Cortex of kidney (tissue), 1 donor: Measurements from ENCODE around the gene CHRM4.
"Not testable (repeated sequence)": the region's sequence is repeated elsewhere in the genome, so short reads cannot be mapped to it uniquely, and the experiment has no call there.

Experiments used
- DNase-seq: peaks from one replicate; lab custom pipeline; 2025; lab: John Stamatoyannopoulos, UW

The CHRM4 gene

DNA sequence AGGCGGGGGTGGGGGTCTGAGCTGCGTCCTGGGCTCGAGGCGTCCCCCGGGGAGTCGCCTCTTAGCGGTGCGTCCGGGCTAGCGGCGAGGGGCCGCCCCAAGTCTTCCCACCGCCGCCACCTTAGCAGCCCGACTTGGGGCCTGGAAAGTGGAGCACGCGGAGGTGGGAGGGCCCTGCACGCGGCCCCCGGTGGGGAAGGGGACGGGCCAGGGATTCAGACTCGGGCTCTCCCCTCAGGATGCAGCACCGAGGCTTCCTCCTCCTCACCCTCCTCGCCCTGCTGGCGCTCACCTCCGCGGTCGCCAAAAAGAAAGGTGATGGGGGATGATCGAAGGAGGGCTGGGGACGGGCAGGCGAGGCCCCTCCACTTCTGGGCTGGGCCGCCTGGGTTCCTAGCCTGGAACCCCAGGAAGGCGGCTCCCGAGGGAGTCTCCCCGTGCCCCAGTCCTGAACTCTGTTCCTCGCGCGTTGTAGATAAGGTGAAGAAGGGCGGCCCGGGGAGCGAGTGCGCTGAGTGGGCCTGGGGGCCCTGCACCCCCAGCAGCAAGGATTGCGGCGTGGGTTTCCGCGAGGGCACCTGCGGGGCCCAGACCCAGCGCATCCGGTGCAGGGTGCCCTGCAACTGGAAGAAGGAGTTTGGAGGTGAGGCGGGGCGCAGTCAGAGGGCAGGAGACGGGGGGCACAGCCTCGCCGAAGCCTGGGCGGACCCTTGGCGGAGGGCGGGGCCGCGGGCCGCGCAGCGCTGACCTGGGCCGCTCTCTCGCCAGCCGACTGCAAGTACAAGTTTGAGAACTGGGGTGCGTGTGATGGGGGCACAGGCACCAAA, 9.5 kb downstream of the CHRM4 start:
- no peak for DNase-seq

DNA sequence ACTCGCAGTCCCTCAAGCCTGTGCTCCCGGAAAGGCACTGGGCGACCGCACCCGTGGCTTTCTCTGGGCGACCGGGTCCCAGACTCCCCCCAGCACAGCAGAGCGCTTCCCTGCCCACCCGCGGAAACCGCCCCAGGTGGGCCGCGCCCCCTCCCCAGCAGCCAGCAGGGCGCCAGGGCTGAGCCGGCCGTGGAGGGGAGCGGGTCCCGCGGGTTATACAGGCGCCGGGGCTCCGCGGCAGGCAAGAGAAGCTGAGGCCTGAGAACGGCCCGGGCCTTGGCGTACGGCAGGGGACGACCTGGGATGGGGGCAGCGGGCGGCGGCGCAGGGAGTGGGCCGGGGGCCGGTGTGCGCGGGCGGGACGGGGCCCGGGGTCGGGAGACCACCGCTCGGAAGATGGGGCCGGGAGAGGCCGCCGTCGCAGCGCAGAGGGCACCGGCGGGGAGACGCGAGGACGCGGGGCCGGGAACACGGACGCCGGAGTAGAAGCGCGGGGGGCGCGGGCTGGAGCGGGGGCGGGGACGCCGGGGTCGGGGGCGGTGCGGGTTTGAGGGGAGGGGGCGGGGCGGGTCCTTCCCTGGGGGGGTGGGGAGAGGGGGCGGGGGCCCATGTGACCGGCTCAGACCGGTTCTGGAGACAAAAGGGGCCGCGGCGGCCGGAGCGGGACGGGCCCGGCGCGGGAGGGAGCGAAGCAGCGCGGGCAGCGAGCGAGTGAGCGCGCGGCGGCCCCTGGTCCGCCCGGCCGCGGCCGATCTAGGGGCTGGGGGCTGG, 10.3 kb downstream of the CHRM4 start, which contains the start of gene MDK:
MDK (plus strand) TSS at position 622 of the 771 bp plus-strand sequence. CDS start 389 bp downstream, outside the sequence.
- no peak for DNase-seq

DNA sequence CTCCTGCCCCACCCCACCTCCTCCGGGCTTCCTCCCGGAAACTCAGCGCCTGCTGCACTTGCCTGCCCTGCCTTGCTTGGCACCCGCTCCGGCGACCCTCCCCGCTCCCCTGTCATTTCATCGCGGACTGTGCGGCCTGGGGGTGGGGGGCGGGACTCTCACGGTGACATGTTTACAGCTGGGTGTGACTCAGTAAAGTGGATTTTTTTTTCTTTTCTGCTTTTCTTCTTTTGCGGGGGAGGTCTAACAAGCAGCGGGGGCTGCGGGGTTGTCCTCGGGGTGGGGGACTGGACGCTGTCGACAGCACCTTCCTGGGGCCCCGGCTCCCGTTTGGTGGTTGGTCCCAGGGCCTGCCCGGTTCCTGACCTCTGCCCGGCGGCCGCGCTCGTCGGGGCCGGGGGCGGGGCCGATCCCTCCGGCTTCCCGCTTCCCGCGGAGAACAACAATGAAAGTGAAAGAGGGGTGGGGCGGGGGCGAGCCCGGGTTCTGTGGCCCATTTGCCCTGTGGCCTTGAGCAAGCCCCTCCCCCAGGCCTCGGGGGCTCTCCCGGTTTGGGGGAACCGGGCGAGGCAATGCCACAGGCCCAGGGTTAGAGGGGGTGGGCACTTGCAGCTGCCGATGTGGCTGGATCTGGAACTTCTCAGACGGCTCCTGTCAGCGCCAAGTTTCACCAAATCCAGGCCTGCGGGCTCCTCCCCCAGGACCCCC, 11.1 kb downstream of the CHRM4 start:
- no peak for DNase-seq

DNA sequence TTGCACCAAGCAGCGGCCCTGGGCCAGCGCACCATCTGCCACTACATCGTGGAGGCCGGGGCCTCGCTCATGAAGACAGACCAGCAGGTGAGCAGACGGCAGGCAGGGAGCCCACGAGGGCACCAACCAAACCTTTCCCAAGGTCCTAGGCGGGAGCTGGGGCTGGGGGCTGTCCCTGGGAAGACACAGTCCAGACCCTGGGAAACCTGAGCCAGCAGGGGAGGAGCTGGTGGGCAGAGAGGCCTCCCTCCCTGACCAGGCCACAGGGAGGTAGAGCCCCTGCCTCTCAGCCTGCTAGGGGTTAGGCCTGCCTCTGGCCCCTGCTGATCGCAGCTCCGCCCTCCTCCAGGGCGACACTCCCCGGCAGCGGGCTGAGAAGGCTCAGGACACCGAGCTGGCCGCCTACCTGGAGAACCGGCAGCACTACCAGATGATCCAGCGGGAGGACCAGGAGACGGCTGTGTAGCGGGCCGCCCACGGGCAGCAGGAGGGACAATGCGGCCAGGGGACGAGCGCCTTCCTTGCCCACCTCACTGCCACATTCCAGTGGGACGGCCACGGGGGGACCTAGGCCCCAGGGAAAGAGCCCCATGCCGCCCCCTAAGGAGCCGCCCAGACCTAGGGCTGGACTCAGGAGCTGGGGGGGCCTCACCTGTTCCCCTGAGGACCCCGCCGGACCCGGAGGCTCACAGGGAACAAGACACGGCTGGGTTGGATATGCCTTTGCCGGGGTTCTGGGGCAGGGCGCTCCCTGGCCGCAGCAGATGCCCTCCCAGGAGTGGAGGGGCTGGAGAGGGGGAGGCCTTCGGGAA, 11.9 kb downstream of the CHRM4 start:
- not testable (repeated sequence) for DNase-seq

DNA sequence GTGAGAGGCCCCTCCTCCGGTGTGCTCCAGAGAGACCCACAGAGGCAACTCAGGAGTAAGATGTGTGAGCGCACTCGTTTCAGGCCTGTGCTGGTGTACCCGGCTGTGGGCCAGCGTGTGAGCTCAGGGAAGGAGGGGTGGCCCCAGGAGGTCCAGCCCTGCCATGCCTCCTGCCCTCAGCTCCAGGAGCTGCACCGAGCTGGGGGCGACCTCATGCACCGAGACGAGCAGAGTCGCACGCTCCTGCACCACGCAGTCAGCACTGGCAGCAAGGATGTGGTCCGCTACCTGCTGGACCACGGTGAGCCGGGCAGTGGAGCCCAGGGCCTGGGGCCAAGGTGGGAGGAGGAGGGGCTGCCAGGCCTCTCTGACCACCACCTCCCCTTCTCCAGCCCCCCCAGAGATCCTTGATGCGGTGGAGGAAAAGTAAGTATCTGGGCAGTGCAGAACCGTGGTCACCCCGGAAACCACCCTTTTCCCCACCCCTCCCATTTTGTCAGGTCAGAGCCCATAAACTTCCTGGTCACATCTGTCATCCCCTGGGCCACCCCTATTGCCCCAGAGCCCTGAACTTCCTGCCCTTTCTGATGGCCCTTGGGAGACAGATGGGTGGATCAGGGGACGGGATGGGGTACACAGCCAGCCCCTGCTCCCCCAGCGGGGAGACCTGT, 12.6 kb downstream of the CHRM4 start:
- no peak for DNase-seq

DNA sequence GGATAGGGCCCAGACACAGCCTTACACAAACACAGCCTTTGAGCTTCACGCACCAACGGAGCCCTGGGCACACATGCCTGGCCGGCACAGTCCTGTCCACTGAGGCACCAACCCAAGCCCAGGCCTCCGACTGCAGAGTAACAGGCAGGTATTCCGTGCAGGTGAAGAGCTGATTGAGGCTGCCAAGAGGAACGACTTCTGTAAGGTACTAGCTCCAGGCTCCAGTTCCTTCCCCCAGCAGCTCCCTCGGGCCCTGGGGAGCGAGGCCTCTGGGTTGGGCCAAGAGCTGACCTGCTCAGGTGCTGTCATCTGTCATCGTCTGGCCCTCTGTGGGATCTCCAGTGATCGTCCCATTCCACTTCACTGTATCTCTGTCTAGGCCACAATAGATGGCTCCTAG, 13.3 kb downstream of the CHRM4 start:
- no peak for DNase-seq

DNA sequence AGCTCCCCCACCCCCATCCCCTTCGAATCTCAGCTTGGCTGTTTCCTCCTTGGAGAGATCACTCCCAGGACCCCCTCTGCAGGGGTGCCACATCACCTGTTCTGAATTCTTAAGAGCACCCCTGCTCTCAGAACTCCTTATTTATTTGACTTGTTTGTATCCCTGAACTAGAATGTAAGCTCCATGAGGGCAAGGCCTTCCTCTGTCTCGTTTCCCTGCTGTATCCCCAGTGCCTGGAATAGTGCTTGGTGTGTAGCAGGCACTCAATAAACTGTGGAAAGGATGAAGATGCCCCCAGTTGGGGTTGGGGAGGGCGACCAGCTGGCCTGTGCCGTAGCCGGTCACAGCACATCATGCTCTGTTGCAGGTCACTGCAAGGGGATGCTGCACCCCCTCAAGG, 13.7 kb downstream of the CHRM4 start:
- DNase-seq = no peak

DNA sequence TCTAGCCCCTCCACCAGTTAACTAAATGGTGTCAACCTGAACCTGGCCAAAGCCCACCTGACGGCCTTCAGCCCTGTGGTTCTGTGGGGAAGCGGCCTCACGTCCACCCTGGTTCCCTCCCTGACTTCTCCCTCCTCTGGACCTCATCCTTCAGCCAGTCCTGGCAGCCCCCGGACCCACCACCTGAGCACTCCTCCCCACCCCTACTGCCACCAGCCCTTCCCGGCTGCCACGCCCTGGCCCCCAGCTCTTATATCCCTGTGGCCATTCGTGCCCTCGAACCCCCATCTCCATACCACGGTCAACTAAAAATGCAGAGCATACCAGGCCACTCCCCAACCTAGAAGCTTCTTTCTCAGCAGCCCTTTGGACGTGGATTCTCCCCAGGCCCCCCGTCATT, 14.3 kb downstream of the CHRM4 start:
- no peak for DNase-seq

DNA sequence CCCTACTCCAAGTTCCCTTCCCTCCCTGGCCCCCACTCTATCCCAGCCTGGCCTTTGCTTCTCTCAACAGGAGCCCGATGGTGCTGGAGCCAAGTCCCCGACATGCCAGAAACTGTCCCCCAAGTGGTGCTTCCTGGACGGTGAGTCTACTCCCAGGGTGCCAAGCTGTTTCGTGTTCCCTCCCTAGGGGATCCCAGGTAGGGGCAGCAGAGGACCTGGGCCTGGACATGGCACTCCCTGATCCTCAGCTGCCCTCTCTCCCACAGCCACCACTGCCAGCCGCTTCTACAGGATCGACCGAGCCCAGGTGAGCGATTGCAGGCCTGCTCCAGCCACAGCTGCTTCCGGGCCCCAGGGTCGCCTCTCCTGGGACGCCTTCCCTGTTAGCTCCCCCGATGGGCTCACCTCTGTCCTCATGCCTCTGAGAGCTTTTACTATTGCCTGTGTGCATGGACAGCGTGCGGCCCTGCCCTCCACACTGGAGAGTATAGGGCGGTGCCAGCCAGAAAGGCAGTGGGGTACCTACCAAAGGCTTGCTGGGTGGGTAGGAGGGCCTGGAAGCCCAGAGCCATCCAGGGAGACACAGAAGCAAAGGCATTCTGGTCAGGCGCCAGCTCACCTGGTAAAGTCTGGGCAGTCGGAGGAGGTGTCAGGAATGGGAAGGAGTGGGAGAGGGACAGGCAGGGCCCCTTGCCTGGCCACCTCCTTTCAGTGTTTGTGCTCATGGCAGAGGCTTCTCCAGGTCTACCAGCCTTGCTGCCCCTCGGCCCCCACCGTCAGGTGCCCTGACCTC, 15.1 kb downstream of the CHRM4 start:
- DNase-seq = no peak

DNA sequence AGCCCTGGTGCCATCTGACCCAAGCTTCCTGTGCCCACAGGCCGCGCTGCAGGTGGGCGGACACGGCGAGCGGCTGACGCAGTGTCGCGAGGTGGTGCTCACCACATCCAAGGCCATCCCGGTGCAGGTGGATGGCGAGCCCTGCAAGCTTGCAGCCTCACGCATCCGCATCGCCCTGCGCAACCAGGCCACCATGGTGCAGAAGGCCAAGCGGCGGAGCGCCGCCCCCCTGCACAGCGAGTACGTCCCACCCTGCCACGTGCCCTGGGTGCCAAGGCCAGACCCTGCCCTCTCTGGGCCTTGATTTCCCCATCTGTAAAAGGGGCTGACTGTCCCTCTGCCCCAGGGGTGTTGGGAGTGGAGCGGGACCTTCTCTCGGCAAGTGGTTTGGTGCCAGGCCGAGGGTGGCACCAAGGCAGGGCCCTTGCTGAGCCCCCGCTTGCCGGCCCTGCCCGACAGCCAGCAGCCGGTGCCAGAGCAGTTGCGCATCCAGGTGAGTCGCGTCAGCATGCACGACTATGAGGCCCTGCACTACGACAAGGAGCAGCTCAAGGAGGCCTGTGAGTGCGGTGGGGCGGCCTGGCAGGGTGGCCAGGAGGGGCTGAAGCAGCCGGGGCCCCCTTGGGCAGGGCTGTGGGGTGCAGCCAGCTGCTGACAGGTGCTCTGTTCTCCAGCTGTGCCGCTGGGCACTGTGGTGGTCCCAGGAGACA, 16.0 kb downstream of the CHRM4 start:
- DNase-seq = no peak

DNA sequence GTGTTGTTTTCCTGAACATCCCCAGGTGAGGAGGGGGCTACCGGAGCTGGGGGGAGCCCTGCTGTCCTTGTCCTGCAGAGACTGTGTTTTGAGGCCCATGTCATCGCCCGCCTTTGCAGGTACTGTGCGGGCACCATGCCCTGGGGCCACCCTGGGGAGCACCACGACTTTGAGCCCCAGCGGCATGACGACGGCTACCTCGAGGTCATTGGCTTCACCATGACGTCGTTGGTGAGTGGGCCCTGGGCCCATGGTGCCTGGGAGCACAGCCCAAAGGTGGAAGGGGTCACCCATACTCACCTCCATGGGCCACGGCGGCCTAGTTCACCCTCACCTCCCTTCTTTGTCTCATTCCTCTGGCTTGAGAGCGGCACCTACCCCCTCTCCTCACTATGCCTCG, 16.8 kb downstream of the CHRM4 start:
- no peak for DNase-seq

DNA sequence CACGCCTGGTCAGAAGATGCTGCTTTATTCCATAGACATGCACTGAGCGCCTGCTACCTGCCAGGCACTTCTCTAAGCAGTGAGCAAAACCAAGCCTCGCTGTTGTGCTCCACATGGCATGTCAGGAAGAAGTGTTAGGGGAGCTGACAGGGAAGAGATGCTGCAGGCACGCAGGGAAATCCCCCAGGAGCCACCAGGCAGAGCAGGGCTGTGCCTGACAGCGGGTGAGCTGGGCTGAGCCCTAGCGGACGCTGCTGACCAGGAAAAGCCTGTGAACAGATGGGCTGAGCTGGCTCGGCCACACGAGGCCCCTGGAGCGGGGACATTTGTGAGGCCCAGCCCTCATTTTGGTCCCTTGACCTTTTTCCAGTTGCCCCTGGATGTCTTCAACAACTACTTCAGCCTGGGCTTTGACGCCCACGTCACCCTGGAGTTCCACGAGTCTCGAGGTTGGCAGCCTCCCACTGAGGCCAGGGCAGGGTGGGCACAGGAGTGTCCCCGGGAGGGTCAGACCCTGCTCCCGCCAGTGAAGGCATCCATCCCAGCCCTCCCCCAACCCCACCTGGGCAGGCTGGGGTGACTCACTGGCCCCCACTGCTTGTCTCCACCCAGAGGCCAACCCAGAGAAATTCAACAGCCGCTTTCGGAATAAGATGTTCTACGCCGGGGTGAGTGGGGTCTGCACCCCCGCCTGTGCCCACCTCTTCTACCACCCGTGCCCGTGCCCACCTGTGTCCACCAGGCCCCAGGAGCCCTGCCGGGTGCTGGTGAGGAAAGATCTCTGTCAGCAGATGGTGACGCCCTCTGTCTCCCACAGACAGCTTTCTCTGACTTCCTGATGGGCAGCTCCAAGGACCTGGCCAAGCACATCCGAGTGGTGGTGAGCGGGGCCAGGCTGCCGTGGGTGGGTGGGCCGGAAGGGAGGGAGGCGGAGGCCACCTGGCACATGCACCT, 17.5 kb downstream of the CHRM4 start:
- no peak for DNase-seq

DNA sequence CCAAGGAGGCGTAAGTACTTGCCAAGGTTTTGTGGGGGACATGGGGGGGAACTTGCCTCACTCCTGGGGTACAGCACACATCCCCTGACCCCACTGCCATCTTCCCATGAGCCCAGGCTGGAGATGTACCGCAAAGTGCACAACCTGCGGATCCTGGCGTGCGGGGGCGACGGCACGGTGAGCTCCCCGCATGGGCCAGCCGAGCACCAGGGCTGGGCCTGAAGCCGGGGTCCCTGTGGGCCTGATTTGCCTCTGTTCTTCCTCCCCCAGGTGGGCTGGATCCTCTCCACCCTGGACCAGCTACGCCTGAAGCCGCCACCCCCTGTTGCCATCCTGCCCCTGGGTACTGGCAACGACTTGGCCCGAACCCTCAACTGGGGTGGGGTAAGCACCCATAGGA, 19.1 kb downstream of the CHRM4 start:
- not testable (repeated sequence) for DNase-seq

DNA sequence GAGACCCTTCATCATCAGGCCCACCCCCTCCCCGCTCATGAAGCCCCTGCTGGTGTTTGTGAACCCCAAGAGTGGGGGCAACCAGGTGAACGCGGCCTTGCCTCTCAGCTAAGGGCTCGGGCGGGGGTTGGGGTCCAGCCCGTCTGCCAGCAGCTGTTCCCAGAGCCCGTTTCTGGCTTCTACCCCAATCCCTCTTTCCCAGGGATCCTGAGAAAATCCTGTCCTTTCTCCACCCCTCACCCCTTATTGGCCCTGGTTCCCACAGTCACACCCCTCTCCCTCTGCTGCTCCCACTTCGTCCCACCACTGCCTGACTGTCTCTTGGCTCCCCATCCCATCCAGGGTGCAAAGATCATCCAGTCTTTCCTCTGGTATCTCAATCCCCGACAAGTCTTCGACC, 19.5 kb downstream of the CHRM4 start:
- DNase-seq = no peak

DNA sequence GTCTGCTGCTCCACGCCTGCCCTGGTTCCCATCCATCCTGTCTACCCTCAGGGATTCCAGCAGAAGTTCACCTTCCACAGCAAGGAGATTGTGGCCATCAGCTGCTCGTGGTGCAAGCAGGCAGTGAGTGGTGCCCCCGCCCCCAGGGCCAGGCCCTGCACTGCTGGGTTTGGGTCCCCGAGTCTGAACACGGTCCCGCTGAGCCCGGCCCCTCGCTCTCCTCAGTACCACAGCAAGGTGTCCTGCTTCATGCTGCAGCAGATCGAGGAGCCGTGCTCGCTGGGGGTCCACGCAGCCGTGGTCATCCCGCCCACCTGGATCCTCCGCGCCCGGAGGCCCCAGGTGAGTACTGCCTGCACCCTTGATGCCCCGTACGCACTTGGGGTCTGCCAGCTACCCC, 20.3 kb downstream of the CHRM4 start:
- not testable (repeated sequence) for DNase-seq

DNA sequence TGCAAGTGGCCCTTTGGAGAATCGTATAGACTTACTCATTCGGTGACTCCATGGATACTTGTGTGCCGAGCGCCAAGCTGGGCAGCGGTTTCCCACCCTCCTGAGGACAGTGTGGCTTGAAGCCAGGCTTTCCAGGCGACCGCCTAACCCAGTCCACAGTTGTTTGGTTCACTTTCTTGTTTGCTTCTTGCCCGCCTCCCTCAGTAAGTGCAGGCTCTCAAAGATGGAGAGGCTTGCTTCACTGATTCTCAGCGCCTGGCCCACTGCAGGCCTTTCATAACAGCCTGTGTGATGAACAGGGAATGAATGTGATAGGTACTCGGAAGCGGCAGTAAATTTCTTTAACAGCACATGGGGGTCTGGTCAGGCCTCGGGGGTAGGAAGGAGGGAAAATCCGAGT, 21.3 kb downstream of the CHRM4 start:
- DNase-seq = no peak

DNA sequence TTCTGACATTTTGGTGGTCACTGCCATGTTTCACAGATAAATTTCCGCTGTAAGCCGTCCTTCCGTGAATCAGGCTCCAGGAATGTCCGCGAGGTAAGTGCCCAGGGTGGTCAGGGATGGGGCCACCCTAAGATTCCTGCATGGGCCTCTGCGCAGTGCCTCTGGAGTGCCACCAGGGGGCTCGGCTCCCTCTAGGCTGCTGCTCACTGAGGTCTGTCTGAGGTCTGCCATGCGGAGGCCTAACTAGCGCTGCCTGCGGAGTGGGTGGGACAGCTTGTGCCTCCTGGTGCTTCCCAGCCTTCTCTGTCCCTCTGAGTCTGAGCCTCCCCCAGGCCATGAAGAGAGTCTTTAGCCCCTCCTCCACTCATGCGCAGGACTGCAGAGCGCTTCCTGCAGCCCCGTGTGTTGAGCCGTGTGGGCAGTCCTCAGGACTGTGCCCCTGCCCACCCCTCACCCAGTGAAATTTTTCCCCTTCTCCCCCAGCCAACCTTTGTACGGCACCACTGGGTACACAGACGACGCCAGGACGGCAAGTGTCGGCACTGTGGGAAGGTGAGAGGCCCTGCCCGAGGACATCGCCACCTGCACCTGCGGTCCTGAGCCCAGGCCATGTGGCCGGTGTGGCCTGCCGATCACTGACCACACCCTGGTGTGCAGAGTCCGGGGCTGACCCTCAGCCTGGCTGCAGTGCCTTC, 22.0 kb downstream of the CHRM4 start:
- no peak for DNase-seq

DNA sequence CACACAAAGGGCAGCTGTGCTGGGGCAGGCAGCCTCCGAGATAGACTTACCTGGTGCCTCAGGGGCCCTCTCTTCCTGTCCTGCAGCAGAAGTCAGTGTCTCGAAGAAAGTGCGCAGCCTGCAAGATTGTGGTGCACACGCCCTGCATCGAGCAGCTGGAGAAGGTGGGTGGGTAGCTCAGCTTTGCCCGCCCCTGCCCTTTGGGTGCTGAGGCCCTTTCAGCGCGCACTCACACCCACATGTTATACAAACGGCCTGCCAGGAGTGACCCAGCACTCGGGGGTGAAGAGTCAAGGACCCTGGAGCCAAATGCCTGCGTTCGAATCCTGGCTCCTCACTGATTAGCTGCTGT, 23.7 kb downstream of the CHRM4 start:
- DNase-seq = no peak
